Glutamatergic neuron (in vitro differentiated cells): Measurements from ENCODE around the gene PPP1R3C. TPM values are rescaled to one million over a fixed set of nuclear protein-coding genes. Genes with fewer than 3 reads are reported as not detected.

Source experiments
- DNase-seq: peaks from one replicate; pipeline ENCODE4 v3.0.0; 2022
- H3K27ac Mint-ChIP-seq: one replicate; pipeline ENCODE4 v1.8.0; 2020; ENCODE audit warnings: mild to moderate bottlenecking, mixed read lengths, inconsistent platforms; ENCODE audit not compliant: unreplicated experiment
- H3K27me3 Mint-ChIP-seq: one replicate; pipeline ENCODE4 v1.8.0; 2020; ENCODE audit warnings: mild to moderate bottlenecking, moderate library complexity, mixed read lengths, inconsistent platforms; ENCODE audit not compliant: unreplicated experiment
- H3K36me3 Mint-ChIP-seq: one replicate; pipeline ENCODE4 v1.8.0; 2020; ENCODE audit warnings: mild to moderate bottlenecking, mixed read lengths, inconsistent platforms; ENCODE audit not compliant: unreplicated experiment
- H3K4me1 Mint-ChIP-seq: one replicate; pipeline ENCODE4 v1.8.0; 2020; ENCODE audit warnings: mild to moderate bottlenecking, low read depth, mixed read lengths, inconsistent platforms; ENCODE audit not compliant: unreplicated experiment
- H3K4me3 Mint-ChIP-seq: one replicate; pipeline ENCODE4 v1.8.0; 2020; ENCODE audit warnings: mild to moderate bottlenecking, mixed read lengths, inconsistent platforms; ENCODE audit not compliant: unreplicated experiment
- H3K9me3 Mint-ChIP-seq: one replicate; pipeline ENCODE4 v1.8.0; 2020; ENCODE audit warnings: mild to moderate bottlenecking, moderate library complexity, mixed read lengths, inconsistent platforms; ENCODE audit not compliant: unreplicated experiment
- total RNA-seq: library from RNA; stranded (reverse); fragmentation: NEBNext Ultra II Directional; extraction: Animal tissue kit (Norgen Biotek cat#: 25700); gene quantifications from one replicate; pipeline ENCODE4 v1.2.1, GENCODE V29; 2021; ENCODE audit not compliant: unreplicated experiment
- TF ChIP-seq, protein P1 (sequence below): fragments of 200-600 bp; sonication (generic); IDR thresholded peaks from one replicate; pipeline ENCODE4 v1.5.0; 2021; ENCODE audit not compliant: partially characterized antibody, unreplicated experiment

PPP1R3C gene
- total RNA-seq, 1 donor from 2014 or later, result 19.4 TPM

DNA sequence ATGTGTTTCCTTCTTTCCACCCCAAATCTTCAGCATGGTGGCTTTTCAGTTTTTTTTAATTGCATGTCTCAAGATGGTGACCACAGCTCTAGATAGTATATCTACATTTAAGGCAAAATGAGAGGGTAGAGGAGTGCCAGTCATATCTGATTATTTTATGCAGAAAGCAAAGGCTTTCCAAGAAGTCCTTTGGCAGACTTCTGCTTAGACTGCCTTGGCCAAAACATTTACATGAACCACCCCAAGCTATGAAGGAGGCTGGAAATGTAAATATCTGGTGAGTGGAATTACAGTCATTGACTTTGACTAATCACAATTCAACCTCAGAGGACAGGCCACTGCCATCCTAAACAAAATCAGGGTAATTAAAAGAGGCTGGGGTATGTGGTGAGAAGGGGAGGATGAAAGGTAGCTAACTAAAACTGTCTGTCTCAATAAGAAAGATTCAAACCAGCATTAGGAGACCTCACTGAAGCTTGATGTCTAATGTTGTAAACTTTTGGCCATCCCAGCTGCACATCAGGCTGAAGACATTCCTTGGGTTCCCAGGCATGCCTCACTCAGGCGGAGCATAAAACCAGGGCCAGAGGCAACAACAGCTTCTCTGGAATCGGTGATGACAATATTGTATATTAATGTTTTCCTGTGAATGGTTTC, 53.4 kb downstream of the PPP1R3C start:
- peaks cover 2% of the 10 kb centered on the region for H3K27me3 Mint-ChIP-seq
- DNase-seq, result no peak
- H3K9me3 Mint-ChIP-seq, result no peaks in the 10 kb centered on the region
- TF ChIP-seq, protein P1, sequence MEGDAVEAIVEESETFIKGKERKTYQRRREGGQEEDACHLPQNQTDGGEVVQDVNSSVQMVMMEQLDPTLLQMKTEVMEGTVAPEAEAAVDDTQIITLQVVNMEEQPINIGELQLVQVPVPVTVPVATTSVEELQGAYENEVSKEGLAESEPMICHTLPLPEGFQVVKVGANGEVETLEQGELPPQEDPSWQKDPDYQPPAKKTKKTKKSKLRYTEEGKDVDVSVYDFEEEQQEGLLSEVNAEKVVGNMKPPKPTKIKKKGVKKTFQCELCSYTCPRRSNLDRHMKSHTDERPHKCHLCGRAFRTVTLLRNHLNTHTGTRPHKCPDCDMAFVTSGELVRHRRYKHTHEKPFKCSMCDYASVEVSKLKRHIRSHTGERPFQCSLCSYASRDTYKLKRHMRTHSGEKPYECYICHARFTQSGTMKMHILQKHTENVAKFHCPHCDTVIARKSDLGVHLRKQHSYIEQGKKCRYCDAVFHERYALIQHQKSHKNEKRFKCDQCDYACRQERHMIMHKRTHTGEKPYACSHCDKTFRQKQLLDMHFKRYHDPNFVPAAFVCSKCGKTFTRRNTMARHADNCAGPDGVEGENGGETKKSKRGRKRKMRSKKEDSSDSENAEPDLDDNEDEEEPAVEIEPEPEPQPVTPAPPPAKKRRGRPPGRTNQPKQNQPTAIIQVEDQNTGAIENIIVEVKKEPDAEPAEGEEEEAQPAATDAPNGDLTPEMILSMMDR, result no peak
- no peak overlapping the region for H3K4me3 Mint-ChIP-seq
- no peak overlapping the region for H3K27ac Mint-ChIP-seq
- no peaks in the 10 kb centered on the region for H3K36me3 Mint-ChIP-seq
- no peaks in the 10 kb centered on the region for H3K4me1 Mint-ChIP-seq

Other genes starting within 250 kb of the PPP1R3C start
- 27.6 TPM for gene HECTD2, start 222.7 kb downstream of the PPP1R3C start, total RNA-seq
- gene TNKS2, start 165.4 kb upstream of the PPP1R3C start, total RNA-seq, result 60.4 TPM